GF-D8 (cell line): ENCODE data around the gene ATP5MK.
A peak's percentile ranks its signal among the peaks of the same experiment; 100 is the strongest.
"Not testable (repeated sequence)": the region's sequence is repeated elsewhere in the genome, so short reads cannot be mapped to it uniquely, and the experiment has no call there.

Experiments
- DNase-seq: peaks from one replicate; lab custom pipeline; 2025; lab: John Stamatoyannopoulos, UW

ATP5MK gene

GRCh38 chr10:103396789-103397087 lies 463 bp upstream of the ATP5MK start:
- DNase-seq = no peak

GRCh38 chr10:103395754-103396066 lies 565 bp downstream of the ATP5MK start:
- no peak for DNase-seq

GRCh38 chr10:103394180-103394579 lies 2.1 kb downstream of the ATP5MK start:
- DNase-seq = no peak

- DNase-seq = no peak
Observed at GRCh38 chr10:103382769-103383168, 13.5 kb downstream of the ATP5MK start.

GRCh38 chr10:103374263-103374662 lies 22.0 kb downstream of the ATP5MK start:
- DNase-seq = no peak

GRCh38 chr10:103373544-103373943 lies 22.7 kb downstream of the ATP5MK start:
- no peak for DNase-seq

- peak; percentile 91 for DNase-seq
Observed at GRCh38 chr10:103367782-103368518, 28.3 kb downstream of the ATP5MK start, which contains the start of gene TAF5. TSS of gene TAF5 (plus strand) at chr10:103367976. CDS start at chr10:103367990, 14 bp downstream.

GRCh38 chr10:103367379-103367781 lies 28.9 kb downstream of the ATP5MK start:
- DNase-seq = no peak

- DNase-seq = not testable (repeated sequence)
Observed at GRCh38 chr10:103360791-103361190, 35.5 kb downstream of the ATP5MK start.

GRCh38 chr10:103359493-103359892 lies 36.8 kb downstream of the ATP5MK start:
- not testable (repeated sequence) for DNase-seq

- DNase-seq = no peak
Observed at GRCh38 chr10:103355906-103356599, 40.2 kb downstream of the ATP5MK start.

GRCh38 chr10:103354567-103354966 lies 41.7 kb downstream of the ATP5MK start:
- not testable (repeated sequence) for DNase-seq

- no peak for DNase-seq
Observed at GRCh38 chr10:103353281-103353680, 43.0 kb downstream of the ATP5MK start.

GRCh38 chr10:103350517-103351260 lies 45.6 kb downstream of the ATP5MK start, which contains the start of gene PCGF6:
TSS of gene PCGF6 (minus strand) at chr10:103351140. CDS start at chr10:103351066, 74 bp downstream.
- peak; percentile 58 for DNase-seq

- DNase-seq = no peak
Observed at GRCh38 chr10:103350175-103350516, 46.1 kb downstream of the ATP5MK start.
